HK-2 (cell line): Measurements from ENCODE around the gene GLIPR1.
"Not testable (repeated sequence)": the region's sequence is repeated elsewhere in the genome, so short reads cannot be mapped to it uniquely, and the experiment has no call there.

Experiments used
- DNase-seq: peaks from one replicate; pipeline ENCODE4 v3.0.0-alpha.2; 2018; ENCODE audit not compliant: unreplicated experiment

Gene GLIPR1

GRCh38 chr12:75521224-75521623 lies 40.7 kb downstream of the GLIPR1 start:
- not testable (repeated sequence) for DNase-seq

- not testable (repeated sequence) for DNase-seq
These were observed 41.6 kb downstream of the GLIPR1 start for GRCh38 chr12:75522124-75522523.

- no peak for DNase-seq
These were observed 44.7 kb downstream of the GLIPR1 start for GRCh38 chr12:75525263-75525662.

- DNase-seq: no peak
These were observed 46.3 kb downstream of the GLIPR1 start for GRCh38 chr12:75526655-75527511.

GRCh38 chr12:75528272-75528671 lies 47.7 kb downstream of the GLIPR1 start:
- DNase-seq: no peak

GRCh38 chr12:75528692-75529091 lies 48.1 kb downstream of the GLIPR1 start:
- no peak for DNase-seq

GRCh38 chr12:75529316-75529715 lies 48.8 kb downstream of the GLIPR1 start:
- no peak for DNase-seq

- no peak for DNase-seq
These were observed 49.3 kb downstream of the GLIPR1 start for GRCh38 chr12:75529826-75530225.

- no peak for DNase-seq
These were observed 52.7 kb downstream of the GLIPR1 start for GRCh38 chr12:75533239-75533638.

- no peak for DNase-seq
These were observed 59.3 kb downstream of the GLIPR1 start for GRCh38 chr12:75539889-75540288.

- no peak for DNase-seq
These were observed 62.4 kb downstream of the GLIPR1 start for GRCh38 chr12:75542942-75543341.

GRCh38 chr12:75543529-75543928 lies 63.0 kb downstream of the GLIPR1 start:
- DNase-seq: no peak

- no peak for DNase-seq
These were observed 65.1 kb downstream of the GLIPR1 start for GRCh38 chr12:75545636-75546035.

- no peak for DNase-seq
These were observed 68.3 kb downstream of the GLIPR1 start for GRCh38 chr12:75548879-75549278.

GRCh38 chr12:75549989-75550388 lies 69.4 kb downstream of the GLIPR1 start:
- DNase-seq: no peak

- DNase-seq: no peak
These were observed 70.1 kb downstream of the GLIPR1 start for GRCh38 chr12:75550401-75551240.

GRCh38 chr12:75551477-75551876 lies 70.9 kb downstream of the GLIPR1 start:
- DNase-seq: no peak

GRCh38 chr12:75553398-75553797 lies 72.8 kb downstream of the GLIPR1 start:
- no peak for DNase-seq
